ENCODE measurements around the gene SRP14.
"Not testable (repeated sequence)": the region's sequence is repeated elsewhere in the genome, so short reads cannot be mapped to it uniquely, and the experiment has no call there.

Gene SRP14

DNA sequence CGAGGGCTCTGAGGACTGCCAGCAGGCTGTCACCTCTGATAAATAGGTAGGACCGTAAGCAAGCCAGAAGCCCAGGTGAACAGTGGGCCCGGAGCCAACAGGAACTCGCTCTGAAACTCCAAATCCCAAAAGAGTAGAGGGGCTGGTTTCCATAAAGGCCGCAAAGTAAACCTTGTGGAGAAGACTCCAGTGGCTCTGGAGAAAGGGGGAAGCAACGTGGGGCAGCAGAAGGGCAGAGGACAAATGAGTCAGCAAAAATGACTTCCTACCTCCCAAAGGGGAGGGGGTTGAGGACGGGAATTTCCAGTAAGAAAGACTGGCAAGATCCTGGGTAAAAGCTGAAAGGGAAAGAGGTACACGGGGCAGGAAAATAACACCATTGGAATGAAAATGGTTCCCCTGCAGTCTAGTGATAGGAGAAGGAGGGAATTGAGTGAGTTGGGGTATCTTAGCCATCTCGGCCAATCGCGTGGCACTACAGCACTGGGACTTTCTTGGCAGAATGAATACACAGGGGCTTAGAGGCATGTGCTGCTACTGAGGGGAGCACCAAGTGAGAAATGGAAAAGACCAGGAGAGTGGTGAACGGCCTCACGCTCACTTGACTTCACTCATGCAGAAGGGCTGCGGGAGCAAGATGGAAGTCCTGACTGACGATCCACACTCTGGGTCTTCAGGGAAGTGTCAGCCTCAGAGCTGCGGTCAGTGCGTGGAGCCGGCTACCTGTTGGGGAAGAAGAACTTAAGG lies 36.5 kb upstream of the SRP14 start:
- peaks cover 0 to 4% of the 10 kb centered on the region in 2 donors for H3K4me1 ChIP-seq (ENCODE audit: control insufficient read depth in 1 of 2, insufficient read depth in 2 of 2, low read length in 2 of 2)
- H3K27me3 ChIP-seq (ENCODE audit: low read depth, low read length): no peaks in the 10 kb centered on the region
- H3K36me3 ChIP-seq (ENCODE audit: control insufficient read depth in 1 of 2, insufficient read depth in 2 of 2, low read length in 2 of 2): no peaks in the 10 kb centered on the region
- H3K4me3 ChIP-seq (ENCODE audit: low read depth in 1 of 2, low read length in 2 of 2): no peak overlapping the region
- no peak overlapping the region for H3K27ac ChIP-seq (ENCODE audit: low read length)
- no peaks in the 10 kb centered on the region for H3K9me3 ChIP-seq (ENCODE audit: control insufficient read depth in 1 of 2, low read length in 2 of 2)

DNA sequence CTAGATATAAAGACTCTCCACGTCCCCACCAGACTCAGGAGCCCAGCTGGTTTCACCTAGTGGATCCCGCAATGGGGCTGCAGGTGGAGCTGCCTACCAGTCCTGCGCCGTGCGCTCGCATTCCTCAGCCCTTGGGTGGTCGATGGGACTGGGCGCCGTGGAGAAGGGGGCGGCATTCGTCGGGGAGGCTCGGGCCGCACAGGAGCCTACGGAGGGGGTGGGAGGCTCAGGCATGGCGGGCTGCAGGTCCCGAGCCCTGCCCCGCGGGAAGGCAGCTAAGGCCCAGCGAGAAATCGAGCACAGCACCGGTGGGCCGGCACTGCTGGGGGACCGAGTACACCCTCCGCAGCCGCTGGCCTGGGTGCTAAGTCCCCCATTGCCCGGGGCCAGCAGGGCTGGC lies 35.7 kb upstream of the SRP14 start:
- H3K36me3 ChIP-seq (ENCODE audit: control insufficient read depth in 1 of 2, insufficient read depth in 2 of 2, low read length in 2 of 2); H3K4me3 ChIP-seq (ENCODE audit: low read depth in 1 of 2, low read length in 2 of 2); H3K9me3 ChIP-seq (ENCODE audit: control insufficient read depth in 1 of 2, low read length in 2 of 2); H3K27me3 ChIP-seq (ENCODE audit: low read depth, low read length); H3K4me1 ChIP-seq (ENCODE audit: control insufficient read depth in 1 of 2, insufficient read depth in 2 of 2, low read length in 2 of 2); H3K27ac ChIP-seq (ENCODE audit: low read length): not testable (repeated sequence)

GRCh38 chr15:40073716-40074490 lies 34.9 kb upstream of the SRP14 start:
- H3K4me1 ChIP-seq (ENCODE audit: control insufficient read depth in 1 of 2, insufficient read depth in 2 of 2, low read length in 2 of 2); H3K9me3 ChIP-seq (ENCODE audit: control insufficient read depth in 1 of 2, low read length in 2 of 2); H3K27me3 ChIP-seq (ENCODE audit: low read depth, low read length); H3K27ac ChIP-seq (ENCODE audit: low read length); H3K36me3 ChIP-seq (ENCODE audit: control insufficient read depth in 1 of 2, insufficient read depth in 2 of 2, low read length in 2 of 2); H3K4me3 ChIP-seq (ENCODE audit: low read depth in 1 of 2, low read length in 2 of 2): not testable (repeated sequence)

GRCh38 chr15:40072216-40072990 lies 33.4 kb upstream of the SRP14 start:
- no peaks in the 10 kb centered on the region for H3K27me3 ChIP-seq (ENCODE audit: low read depth, low read length)
- H3K27ac ChIP-seq (ENCODE audit: low read length): no peak overlapping the region
- H3K4me3 ChIP-seq (ENCODE audit: low read depth in 1 of 2, low read length in 2 of 2): no peak overlapping the region
- H3K36me3 ChIP-seq (ENCODE audit: control insufficient read depth in 1 of 2, insufficient read depth in 2 of 2, low read length in 2 of 2): no peaks in the 10 kb centered on the region
- no peaks in the 10 kb centered on the region for H3K9me3 ChIP-seq (ENCODE audit: control insufficient read depth in 1 of 2, low read length in 2 of 2)
- peaks cover 4 to 8% of the 10 kb centered on the region in 2 donors for H3K4me1 ChIP-seq (ENCODE audit: control insufficient read depth in 1 of 2, insufficient read depth in 2 of 2, low read length in 2 of 2)

DNA sequence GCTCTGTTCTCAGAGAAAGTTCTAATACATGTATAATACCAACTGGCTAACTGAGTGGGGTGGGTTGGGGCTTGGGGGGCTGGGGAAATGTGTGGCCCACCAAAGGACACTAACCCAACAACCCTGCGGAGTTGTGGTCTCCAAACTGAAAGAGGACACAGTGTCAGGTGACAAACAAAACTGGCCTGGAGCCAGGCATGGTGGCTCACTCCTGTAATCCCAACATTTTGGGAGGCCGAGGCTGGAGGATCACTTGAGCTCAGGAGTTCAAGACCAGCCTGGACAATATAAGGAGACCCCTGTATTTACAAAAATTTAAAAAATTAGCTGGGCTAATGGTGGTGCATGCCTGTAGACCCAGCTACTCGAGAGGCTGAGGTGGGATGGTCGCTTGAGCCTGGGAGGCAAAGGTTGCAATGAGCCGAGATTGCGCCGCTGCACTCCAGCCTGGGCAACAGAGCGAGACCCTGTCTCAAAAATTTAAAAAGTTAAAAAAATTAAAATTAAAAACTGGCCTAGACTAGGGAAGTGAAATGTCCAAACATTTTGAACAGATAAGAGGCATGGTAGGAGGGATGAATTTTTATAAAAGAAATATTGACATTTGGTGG lies 31.7 kb upstream of the SRP14 start:
- H3K27me3 ChIP-seq (ENCODE audit: low read depth, low read length): no peaks in the 10 kb centered on the region
- peaks cover 4 to 8% of the 10 kb centered on the region in 2 donors for H3K4me1 ChIP-seq (ENCODE audit: control insufficient read depth in 1 of 2, insufficient read depth in 2 of 2, low read length in 2 of 2)
- H3K9me3 ChIP-seq (ENCODE audit: control insufficient read depth in 1 of 2, low read length in 2 of 2): no peaks in the 10 kb centered on the region
- no peak overlapping the region for H3K4me3 ChIP-seq (ENCODE audit: low read depth in 1 of 2, low read length in 2 of 2)
- H3K27ac ChIP-seq (ENCODE audit: low read length): no peak overlapping the region
- no peaks in the 10 kb centered on the region for H3K36me3 ChIP-seq (ENCODE audit: control insufficient read depth in 1 of 2, insufficient read depth in 2 of 2, low read length in 2 of 2)

DNA sequence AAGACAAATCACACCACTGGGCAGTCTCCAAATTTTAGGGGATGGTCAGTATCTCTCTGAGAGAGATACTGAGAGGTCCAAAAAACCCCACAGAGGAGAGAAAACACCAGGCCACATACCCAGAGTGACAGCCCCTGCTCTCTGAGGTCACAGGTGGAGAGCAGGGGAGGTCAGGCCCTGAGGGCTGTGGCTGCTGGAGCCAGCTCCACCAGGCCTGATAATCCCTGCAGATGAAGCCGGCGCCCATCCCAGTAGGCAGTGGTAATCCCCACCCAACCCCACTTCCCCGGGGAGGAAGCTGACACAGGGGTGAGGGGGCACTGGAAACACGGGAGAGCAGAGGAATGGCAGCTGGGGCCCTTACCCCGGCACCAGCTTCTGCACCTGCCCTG lies 31.2 kb upstream of the SRP14 start:
- Histone ChIP-seq H3K4me1 (ENCODE audit: control insufficient read depth in 1 of 2, insufficient read depth in 2 of 2, low read length in 2 of 2) (peaks cover 4 to 8% of the 10 kb centered on the region in 2 donors), H3K27me3 (ENCODE audit: low read depth, low read length) (no peaks in the 10 kb centered on the region), H3K27ac (ENCODE audit: low read length) (no peak overlapping the region), H3K36me3 (ENCODE audit: control insufficient read depth in 1 of 2, insufficient read depth in 2 of 2, low read length in 2 of 2) (no peaks in the 10 kb centered on the region), H3K4me3 (ENCODE audit: low read depth in 1 of 2, low read length in 2 of 2) (no peak overlapping the region), H3K9me3 (ENCODE audit: control insufficient read depth in 1 of 2, low read length in 2 of 2) (no peaks in the 10 kb centered on the region)

DNA sequence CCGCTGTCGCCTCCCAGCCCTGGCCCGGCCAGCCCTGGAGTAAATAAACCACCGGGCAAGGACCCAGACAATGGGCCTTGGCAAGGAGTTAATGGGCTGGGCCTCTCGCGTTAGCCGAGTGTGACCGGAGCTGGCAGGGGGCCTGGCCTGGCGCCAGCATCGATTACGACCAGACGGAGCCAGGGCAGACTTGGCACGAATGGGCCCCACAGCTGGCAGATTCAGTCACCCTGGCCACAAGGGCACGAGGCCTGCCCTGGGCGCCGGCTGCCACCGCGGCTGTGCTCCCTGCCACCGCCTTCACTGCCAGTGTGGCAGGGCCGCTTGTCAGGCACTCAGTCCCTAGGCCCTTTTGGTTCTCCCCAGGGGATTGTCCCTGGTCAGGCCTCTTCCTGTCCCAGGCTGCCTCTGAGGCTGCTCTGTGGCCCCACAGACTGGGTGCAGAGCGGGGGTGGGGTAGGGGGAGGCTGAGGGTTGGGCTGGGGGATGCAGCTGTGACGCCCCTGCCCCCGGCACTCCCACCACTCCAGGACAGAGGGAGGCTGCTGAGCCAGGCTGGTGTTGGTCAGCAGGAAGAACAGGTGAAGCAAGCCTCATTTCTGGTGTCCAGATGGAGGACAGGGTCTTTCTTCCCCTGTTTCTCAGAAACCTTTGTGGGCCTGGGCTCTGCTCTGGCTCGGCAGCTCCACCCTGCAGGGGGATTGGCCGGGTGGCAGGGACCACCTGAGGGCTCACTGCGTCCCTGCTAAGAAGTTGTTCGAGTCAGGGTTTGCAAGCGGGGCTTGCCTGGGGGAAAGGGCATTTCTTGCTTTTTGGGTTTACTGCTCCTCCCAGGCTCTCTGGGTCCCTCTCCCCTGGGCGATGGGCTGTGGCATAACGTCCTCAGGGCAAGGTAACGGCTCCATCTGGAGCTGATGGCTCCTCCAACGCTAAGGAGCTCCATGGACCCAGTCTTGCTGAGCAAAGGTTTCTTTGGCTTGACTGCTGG lies 30.5 kb upstream of the SRP14 start:
- Histone ChIP-seq H3K27me3 (ENCODE audit: low read depth, low read length) (no peaks in the 10 kb centered on the region), H3K36me3 (ENCODE audit: control insufficient read depth in 1 of 2, insufficient read depth in 2 of 2, low read length in 2 of 2) (no peaks in the 10 kb centered on the region), H3K4me3 (ENCODE audit: low read depth in 1 of 2, low read length in 2 of 2) (no peak overlapping the region), H3K4me1 (ENCODE audit: control insufficient read depth in 1 of 2, insufficient read depth in 2 of 2, low read length in 2 of 2) (peaks cover 4 to 8% of the 10 kb centered on the region in 2 donors), H3K9me3 (ENCODE audit: control insufficient read depth in 1 of 2, low read length in 2 of 2) (no peaks in the 10 kb centered on the region), H3K27ac (ENCODE audit: low read length) (peak overlapping the region; percentile 16)

- Histone ChIP-seq H3K4me1 (ENCODE audit: control insufficient read depth in 1 of 2, insufficient read depth in 2 of 2, low read length in 2 of 2) (peaks cover 4 to 8% of the 10 kb centered on the region in 2 donors), H3K9me3 (ENCODE audit: control insufficient read depth in 1 of 2, low read length in 2 of 2) (no peaks in the 10 kb centered on the region), H3K4me3 (ENCODE audit: low read depth in 1 of 2, low read length in 2 of 2) (no peak overlapping the region), H3K36me3 (ENCODE audit: control insufficient read depth in 1 of 2, insufficient read depth in 2 of 2, low read length in 2 of 2) (no peaks in the 10 kb centered on the region), H3K27me3 (ENCODE audit: low read depth, low read length) (no peaks in the 10 kb centered on the region), H3K27ac (ENCODE audit: low read length) (no peak overlapping the region)
These were observed 29.1 kb upstream of the SRP14 start for GRCh38 chr15:40067921-40068624.

DNA sequence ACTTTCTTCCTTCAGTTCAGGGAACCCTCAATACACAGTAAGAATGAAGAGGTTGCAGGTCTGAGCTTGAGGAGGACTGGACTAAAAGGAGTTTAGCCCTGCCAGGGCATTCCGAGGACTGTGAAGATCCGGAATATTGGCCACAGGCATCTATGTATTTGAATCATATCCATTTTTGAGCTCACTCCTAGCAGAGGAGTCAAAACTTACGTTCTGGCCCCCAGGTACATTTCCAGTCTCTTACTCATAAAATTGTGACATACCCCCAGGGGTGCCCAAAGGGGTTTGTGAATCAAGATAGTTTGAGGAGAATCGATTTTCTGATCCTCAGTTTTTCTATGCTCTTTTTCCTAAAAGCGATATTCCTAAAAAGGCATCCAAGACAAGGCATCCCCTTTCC lies 27.6 kb upstream of the SRP14 start:
- Histone ChIP-seq H3K36me3 (ENCODE audit: control insufficient read depth in 1 of 2, insufficient read depth in 2 of 2, low read length in 2 of 2) (no peaks in the 10 kb centered on the region), H3K4me1 (ENCODE audit: control insufficient read depth in 1 of 2, insufficient read depth in 2 of 2, low read length in 2 of 2) (peaks cover 4 to 8% of the 10 kb centered on the region in 2 donors), H3K9me3 (ENCODE audit: control insufficient read depth in 1 of 2, low read length in 2 of 2) (no peaks in the 10 kb centered on the region), H3K27ac (ENCODE audit: low read length) (no peak overlapping the region), H3K4me3 (ENCODE audit: low read depth in 1 of 2, low read length in 2 of 2) (no peak overlapping the region), H3K27me3 (ENCODE audit: low read depth, low read length) (no peaks in the 10 kb centered on the region)

- H3K27me3 ChIP-seq (ENCODE audit: low read depth, low read length): no peaks in the 10 kb centered on the region
- H3K27ac ChIP-seq (ENCODE audit: low read length): no peak overlapping the region
- H3K4me1 ChIP-seq (ENCODE audit: control insufficient read depth in 1 of 2, insufficient read depth in 2 of 2, low read length in 2 of 2): peaks cover 4 to 8% of the 10 kb centered on the region in 2 donors
- H3K4me3 ChIP-seq (ENCODE audit: low read depth in 1 of 2, low read length in 2 of 2): no peak overlapping the region
- no peaks in the 10 kb centered on the region for H3K9me3 ChIP-seq (ENCODE audit: control insufficient read depth in 1 of 2, low read length in 2 of 2)
- no peaks in the 10 kb centered on the region for H3K36me3 ChIP-seq (ENCODE audit: control insufficient read depth in 1 of 2, insufficient read depth in 2 of 2, low read length in 2 of 2)
These were observed 26.2 kb upstream of the SRP14 start for GRCh38 chr15:40065166-40065565.
